HG02588 (cell line): ENCODE measurements around the gene CTNNA2.
"Not testable (repeated sequence)": the region's sequence is repeated elsewhere in the genome, so short reads cannot be mapped to it uniquely, and the experiment has no call there.

Experiments used
- ATAC-seq: cut with Tn5 transposase; IDR thresholded peaks from one replicate; pipeline ENCODE4 v1.9.1; 2021; ENCODE audit warnings: mild to moderate bottlenecking, moderate library complexity; ENCODE audit not compliant: unreplicated experiment

CTNNA2 gene

GRCh38 chr2:80122675-80123074 is 609.8 kb downstream of the CTNNA2 start:
- ATAC-seq = no peak

GRCh38 chr2:80126596-80127189 is 613.8 kb downstream of the CTNNA2 start:
- no peak for ATAC-seq

DNA sequence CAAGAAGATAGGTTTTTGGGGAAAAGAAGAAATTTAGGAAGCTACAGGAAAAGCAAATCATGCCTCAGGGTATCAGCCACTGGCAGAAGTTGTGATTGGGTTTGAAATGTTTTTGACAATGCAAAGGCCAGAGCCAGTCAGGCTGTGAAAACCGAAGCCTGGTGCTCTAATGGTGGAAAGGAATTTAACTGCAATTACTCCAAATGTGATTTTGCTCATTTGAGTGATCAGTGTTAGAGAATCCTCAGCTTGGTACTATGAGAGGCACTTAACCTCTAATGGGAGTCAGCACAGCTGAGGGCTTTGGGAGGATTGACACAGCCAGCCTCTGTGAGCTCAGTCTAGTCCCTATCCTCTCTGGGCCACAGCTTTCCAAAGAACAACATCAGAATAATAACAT is 615.2 kb downstream of the CTNNA2 start:
- ATAC-seq = no peak

DNA sequence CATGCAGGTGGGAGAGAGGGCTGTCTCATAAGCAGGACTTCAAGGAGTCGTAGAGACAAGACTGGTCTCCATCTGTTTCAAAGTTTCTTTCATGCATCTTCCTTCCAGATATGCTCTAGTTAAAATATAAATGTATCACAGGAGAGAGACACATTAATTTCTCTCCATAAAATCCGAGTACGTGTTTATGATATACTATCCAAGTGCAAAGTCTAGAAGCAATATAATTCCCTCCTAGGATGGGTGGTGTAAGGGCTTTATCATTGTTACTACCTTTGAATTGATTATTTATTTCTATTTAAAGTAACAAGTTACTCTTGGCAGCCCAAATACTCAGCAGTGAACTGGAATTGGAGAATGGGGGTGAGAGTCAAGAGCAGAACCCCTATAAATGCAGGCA is 619.4 kb downstream of the CTNNA2 start:
- ATAC-seq = no peak

DNA sequence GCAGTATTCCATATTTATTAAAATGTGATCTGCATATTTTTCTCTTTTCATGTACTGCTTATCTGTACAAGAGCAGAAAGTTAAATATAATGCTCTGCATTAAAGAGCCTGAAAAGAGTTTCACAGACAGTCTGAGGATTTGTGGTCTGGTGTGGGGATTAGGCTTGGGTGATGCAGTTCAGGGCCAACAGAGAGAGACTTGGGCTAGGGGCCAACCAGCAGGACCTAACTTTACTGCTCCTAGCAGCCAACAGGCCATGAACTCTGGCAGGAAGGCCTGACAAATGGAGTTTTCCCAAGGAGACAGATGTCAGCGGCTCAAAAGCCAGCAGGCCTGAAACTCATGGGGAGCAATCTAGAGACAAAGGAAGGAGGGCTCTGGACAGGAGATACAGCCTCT is 622.1 kb downstream of the CTNNA2 start:
- ATAC-seq = no peak

DNA sequence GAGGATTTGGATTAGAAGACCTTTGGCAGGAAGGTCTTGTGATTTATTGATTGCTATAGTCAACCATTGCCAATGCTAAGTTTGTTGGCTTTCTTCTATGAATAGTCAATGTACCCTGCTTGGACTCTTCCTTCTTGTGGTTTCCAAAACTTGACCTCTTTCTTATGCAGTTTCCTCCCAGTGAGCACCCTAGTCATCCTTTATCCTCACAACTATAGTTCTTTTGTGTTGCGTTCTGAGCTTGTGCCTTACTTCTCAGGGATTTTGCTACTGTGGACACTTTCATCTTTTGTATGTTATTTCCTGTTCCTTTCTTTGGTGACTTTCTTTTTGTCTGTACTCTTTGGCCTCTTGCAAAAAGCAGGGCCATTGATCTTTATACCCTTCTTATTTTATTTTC is 623.5 kb downstream of the CTNNA2 start:
- no peak for ATAC-seq

GRCh38 chr2:80139001-80139400 is 626.1 kb downstream of the CTNNA2 start:
- no peak for ATAC-seq

DNA sequence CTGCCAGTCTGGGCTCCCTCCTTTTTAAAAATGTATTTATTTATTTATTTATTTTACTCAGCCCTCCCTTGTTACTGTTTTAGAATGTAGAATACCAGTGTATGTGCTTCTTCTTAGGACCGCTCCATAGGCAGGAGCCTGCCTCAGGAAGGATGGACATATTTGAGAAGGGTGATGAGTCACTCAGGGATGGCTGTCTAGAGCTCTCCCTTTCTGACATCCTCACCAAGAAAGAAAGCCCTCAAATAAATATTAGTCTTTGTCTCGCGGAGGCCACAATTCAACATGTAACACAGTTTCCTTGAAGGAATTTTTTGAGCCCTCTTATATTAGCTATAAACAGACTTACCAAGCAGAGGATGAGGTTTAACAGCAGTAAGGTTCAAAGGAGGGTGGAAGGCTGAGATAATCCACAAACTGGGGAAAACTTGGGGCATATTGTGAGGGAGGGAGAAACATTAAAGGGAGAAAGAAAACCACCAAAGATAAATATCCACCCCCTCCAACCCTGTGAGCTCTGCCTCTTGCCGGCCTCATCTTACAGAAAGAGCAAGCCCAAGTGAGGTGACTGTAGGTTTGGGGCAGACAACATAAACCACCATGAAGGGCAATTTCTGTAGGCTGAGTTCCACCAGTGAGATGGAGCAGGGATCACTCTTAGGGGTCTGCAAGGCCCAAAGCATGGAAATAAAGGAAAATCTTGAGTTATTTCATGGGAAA is 628.3 kb downstream of the CTNNA2 start:
- ATAC-seq = no peak

DNA sequence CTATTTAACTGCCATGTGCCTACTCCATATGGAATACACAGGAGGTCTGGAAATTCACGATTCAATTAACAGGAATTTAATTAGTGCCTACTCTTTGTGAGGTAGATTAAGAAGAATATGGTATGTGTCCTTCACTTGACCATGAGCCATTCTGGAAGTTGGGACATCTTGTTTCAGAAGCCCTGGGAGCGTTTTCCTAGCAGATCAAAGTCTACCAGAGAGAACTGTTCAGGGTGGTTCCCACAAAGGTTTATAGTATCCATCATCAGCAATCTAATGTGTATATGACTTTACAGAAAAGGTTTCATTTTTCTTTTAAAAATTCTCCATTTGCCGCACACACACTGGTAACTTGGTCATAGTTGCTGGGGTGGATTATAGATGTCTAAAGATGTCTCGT is 632.6 kb downstream of the CTNNA2 start:
- no peak for ATAC-seq

DNA sequence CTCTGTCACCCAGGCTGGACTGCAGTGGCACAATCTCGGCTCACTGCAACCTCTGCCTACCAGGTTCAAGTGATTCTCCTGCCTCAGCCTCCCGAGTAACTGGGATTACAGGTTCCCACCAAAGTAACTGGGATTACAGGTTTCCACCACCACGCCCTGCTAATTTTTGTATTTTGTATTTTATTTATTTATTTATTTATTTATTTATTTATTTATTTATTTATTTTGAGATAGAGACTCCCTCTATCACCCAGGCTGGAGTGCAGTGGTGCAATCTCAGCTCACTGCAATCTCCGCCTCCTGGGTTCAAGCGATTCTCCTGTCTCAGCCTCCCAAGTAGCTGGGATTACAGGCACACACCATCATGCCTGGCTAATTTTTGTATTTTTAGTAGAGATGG is 633.9 kb downstream of the CTNNA2 start:
- ATAC-seq = not testable (repeated sequence)

DNA sequence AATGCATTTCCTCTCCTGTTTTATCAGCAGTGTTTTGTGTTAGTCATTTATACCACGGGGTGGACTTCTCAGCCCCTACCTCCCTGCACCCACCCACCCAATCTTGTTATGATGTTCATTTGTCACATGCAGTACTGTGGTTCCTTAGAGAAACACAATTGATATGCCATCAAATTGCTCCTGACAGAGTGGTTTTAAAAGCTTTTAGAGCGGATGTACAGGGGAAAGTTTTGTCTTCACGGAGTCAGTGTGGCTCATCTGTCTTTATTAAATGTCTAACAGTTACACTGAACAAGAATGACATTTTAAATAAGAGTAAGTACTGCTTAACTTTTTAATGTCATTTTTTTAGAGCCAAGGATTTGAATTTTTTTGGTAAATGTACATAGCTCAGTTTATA is 634.8 kb downstream of the CTNNA2 start:
- no peak for ATAC-seq

DNA sequence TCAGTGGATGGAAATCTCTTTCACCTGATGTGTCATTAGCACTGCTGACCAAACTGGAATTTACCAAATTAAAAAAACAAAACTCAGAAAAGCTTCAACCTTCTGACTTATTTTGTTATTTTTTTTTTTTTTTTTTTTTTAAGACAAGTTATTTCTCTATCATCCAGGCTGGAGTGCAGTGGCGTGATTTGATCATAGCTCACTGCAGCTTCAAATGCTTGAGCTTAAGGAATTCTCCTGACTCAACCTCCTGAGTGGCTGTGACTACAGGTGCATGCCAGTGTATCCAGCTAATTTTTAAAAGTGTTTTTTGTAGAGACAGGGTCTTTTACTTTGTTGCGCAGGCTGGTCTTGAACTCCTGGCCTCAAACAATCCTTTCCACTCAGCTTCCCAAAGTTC is 636.1 kb downstream of the CTNNA2 start:
- ATAC-seq = no peak

GRCh38 chr2:80149991-80150390 is 637.1 kb downstream of the CTNNA2 start:
- ATAC-seq = no peak

DNA sequence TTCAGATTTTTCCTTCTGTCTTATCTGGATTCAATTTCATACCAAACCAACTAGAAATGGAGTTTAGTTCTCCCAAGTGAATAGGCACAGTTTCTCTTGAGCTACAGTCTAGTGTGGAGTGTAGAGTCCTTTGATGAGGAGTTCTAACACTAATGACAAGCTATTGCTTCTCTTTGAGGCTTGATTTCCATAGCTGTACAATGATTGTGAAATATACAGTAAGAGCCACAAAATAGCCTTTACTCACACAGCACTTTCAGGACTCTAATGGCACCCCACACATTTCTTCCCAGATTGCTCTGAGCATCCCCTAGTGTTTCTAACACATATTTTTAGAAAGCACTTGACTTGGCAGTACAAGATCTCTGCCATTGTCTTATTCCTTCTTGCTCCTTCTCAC is 638.4 kb downstream of the CTNNA2 start:
- no peak for ATAC-seq

DNA sequence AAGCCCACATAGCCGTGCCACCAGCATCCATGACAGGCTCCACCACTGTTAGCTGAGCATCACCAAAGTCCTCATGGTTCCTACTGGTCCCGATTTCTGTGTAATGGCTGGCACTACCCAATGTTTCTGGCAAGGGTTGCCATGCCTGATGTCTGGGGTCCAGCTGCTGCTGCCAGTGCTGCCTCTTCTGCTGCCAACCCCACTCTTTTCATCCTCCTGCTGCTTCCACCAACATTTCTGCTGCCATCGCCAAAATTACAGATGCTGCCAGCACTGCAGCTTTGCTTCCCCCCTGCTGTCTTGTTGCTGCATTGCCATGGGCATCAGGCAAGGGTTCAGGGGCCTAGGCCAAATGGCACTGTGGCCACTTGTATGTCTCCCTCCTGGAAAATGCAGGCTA is 638.8 kb downstream of the CTNNA2 start:
- ATAC-seq = no peak

- no peak for ATAC-seq
These were observed 640.3 kb downstream of the CTNNA2 start for GRCh38 chr2:80153151-80153550.

GRCh38 chr2:80153768-80154167 is 640.9 kb downstream of the CTNNA2 start:
- ATAC-seq = no peak

- no peak for ATAC-seq
These were observed 641.5 kb downstream of the CTNNA2 start for GRCh38 chr2:80154231-80154915.

DNA sequence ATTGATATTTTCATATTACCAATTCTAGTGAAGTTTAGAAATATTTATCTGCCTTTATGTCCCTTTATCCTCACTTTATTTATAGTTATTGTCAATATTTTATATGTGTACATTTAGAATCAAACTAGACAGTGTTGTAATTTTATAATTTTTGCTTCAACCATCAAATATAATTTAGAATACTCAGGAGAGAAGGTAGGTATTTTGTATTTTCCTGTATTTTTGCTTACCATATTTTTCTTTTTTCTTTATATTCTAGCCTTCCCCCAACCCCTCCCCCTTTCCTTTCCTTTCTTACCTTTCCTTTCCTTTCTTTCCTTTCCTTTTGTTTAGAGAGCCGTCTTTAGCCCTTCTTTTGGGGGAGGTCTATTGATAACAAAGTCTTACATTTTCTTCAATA is 651.5 kb downstream of the CTNNA2 start:
- no peak for ATAC-seq

- ATAC-seq = no peak
These were observed 653.8 kb downstream of the CTNNA2 start for GRCh38 chr2:80166483-80167171.

GRCh38 chr2:80167284-80167808 is 654.5 kb downstream of the CTNNA2 start:
- ATAC-seq = no peak
